ENCODE measurements around the gene MFAP2.

MFAP2 gene

GRCh38 chr1:17005365-17005740 is 24.9 kb upstream of the MFAP2 start:
- no peak for DNase-seq

DNA sequence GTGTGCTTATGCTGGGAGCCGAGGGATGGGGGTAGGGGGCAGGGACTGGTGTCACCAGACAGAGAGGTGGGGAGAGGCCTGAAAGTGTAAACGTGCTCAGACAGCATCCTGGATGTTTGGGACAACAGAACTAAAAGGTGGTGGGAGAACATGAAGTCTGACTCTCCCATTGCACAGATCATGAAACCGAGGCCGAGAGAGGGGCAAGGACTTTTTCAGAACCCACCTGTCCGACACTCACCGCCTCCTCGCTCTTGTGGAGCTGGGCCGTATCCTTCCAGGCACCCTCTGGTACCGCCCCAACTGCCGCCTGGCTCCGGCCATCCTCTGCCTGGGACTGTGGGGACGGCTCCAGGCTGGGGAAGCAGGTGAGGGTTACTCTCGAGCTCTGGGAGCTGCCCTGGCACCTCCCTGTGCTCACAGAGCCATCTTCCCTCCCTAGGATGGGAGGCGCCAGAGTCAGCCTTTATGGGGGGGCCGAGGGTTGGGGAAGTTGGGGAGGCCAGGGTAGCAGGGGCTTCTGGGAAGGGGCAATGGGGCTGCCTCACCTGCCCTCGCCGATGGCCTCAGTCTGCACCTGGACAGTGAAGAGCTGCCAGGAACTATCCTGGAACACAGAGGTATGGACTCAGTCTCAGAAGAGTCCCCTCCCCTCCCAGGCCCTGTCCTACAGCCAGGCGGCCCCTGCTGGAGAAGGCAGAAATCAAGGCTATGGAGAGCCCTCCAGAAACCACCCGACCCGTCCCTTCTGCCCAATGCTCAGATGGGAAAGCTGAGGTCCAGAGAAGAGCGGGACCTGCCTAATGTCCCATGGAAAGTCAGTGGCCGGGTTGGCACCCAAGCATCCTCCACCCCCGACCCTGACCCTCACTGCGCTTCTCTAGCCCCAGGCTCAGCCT is 24.3 kb upstream of the MFAP2 start:
- no peak for DNase-seq

DNA sequence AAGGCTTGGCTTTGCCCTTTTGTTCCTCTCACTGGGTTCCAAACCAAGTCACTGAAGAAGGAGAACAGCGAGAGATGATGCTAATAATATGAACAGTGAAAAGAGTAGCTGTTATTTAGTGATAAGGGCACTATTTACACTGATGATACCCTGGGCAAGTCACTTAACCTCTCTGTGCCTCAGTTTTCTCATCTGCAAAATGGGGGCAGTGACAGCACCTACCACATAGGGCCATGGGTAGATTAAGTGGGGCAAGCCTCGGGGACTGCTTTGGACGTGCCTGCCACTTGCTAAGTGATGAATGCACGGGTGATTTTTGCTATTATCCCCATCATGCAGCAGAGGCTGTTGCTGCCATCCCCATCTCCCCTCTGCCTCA is 22.1 kb upstream of the MFAP2 start:
- no peak for DNase-seq

GRCh38 chr1:17001760-17002523 is 21.5 kb upstream of the MFAP2 start:
- DNase-seq, result no peak

DNA sequence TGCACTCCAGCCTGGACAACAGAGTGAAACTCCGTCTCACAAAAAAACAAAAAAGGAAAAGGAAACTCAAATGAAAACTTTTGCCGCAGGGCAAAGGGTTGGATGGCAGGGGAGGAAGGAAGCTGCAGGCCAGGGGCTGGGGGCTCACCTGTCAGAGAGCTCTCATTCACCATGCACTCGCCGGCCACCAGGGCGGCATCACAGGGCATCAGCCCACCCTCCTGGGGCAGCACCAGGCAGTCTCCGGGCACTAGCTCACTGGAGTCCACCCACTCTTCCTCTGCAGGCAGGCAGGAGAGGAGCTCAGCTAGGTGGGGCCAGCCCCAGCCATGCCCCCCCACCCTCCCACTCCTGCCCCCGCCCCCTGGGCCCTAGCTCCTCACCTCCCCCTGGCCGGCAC is 19.4 kb upstream of the MFAP2 start:
- DNase-seq, result no peak

DNA sequence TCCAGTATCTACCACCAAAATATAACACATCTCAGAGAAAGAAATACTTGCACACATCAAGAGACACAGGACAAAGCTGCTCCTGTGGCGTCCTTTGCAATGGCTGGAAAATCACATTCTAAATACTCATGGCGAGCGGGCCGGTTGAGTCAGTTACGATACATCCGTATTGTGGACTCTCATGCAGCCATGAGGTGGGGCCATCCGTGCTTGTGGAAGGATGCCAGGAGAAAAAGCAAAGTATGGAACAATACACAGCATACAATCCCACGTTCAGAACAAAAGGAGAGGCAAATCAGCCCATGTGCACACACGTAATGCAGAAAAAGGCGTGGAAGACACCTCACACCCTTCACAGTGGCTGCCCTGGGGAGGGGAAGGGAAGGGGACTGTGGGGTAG is 18.2 kb upstream of the MFAP2 start:
- no peak for DNase-seq

GRCh38 chr1:16996845-16997244 is 16.4 kb upstream of the MFAP2 start:
- no peak for DNase-seq

- DNase-seq, result no peak
Measured at GRCh38 chr1:16993521-16994038, 13.2 kb upstream of the MFAP2 start.

GRCh38 chr1:16992675-16993074 is 12.3 kb upstream of the MFAP2 start:
- DNase-seq, result no peak

DNA sequence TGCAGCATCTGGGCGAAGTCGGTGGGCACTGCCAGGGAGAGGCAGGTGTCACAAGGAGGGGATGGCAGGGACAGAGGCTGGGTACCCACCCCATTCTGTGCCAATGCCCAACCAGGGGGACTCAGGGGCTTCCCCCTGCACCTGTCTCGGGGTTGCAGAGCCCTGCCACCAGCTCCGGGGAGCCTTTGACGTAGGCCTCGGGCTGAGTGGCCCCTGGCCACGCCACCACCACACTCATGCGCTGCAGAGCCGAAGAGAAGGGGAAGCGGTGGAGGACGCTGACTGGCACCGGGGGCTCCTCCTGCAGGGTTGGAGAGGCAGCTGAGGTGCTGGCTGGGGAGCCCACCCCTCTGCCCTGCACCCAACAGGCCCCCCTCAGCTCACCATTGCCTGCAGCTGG is 11.7 kb upstream of the MFAP2 start:
- DNase-seq, result no peak

- no peak for DNase-seq
Measured at GRCh38 chr1:16991571-16991970, 11.2 kb upstream of the MFAP2 start.

DNA sequence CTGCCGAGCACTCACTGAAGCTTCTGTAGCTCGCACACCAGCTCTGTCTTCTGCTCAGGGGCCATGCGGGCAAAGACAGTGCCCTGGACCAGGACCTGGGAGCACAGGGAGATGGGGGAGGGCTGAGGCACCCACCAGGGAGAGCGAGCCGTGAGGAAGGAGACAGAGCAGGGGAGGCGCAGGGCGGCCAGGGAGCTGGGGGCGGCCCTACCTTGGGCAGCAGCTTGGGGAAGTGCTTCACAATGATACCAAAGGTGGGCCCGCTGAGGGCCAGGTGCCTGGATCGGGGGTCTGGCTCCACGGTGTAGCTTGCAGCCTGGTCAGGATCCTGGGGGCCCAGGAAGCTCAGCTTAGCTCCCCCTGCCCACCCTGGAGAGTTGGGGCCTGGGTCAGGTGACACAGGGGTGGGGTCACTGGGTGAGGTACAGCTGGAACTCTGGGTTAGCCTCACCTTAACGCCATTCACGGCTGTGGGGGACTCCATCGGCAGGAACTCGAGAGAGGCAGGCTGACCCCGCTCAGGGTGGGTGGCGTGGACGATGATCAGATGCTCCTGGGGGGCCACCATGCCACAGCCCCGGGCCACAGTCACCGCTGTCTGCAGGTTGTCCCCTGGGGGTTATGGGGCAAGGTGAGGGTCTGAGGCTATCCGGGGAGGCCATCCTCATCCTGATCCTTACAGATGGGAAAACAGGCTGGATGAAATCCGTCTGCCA is 9.4 kb upstream of the MFAP2 start:
- no peak for DNase-seq

DNA sequence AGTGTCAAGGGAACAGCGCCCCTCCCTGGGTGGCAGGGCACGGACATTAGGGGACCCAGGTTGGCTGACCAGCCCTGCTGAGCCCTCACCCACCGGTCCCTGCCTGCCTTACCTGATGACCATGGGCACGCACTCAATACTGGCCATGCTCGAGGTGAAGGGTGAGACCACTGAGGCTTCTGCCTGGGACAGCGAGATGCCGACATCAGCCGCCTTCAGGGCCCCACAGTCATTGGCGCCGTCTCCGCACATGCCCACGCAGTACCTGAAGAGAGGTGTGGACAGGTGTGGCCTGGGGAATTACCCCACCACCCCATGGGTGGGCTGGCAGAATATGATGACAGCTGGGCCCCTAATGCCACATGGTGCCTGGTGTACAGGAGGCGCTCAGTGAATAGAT is 7.8 kb upstream of the MFAP2 start:
- DNase-seq, result no peak

- DNase-seq, result no peak
Measured at GRCh38 chr1:16986962-16987361, 6.5 kb upstream of the MFAP2 start.

- DNase-seq, result no peak
Measured at GRCh38 chr1:16986560-16986959, 6.1 kb upstream of the MFAP2 start.

DNA sequence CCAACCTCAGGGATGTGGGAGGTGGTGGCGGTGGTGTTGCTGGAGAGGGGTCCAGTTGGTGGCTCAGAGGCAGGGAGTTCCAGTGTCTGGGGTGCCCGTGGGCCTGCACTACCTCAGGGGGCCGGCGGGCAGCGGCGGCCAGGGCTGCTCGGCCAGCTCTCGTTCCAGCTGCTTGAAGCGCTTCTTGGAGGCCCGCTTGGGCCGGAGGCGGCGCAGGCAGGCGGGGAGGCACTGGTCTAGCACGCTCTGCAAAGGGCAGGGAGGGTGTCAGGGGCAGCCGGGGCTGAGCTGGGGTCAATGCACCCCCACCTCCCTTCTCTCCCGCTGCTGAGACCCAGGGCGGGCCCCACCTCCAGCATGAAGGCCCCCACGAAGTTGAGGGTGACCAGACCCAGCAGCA is 5.7 kb upstream of the MFAP2 start:
- no peak for DNase-seq

DNA sequence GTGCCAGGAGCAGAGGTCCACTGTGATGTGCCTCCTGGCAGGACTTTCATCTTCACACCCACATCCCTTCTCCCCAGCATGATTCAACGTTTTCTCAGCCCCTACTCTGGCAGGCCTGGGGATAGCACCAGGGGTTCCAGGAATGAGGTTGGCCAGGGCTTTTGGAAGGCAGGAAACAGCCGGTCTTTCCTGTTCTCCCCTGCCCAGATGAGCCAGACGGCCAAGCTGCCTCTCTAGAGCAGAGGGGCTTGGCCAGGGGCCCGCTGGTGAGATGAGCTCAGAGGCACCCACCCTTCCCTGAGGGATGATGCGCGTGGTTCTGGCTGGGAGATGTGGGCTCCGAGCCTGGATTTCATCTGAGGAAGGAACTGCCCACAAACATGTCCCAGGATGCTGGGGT is 4.3 kb upstream of the MFAP2 start:
- DNase-seq, result no peak

- DNase-seq, result no peak
Measured at GRCh38 chr1:16983649-16984048, 3.2 kb upstream of the MFAP2 start.

DNA sequence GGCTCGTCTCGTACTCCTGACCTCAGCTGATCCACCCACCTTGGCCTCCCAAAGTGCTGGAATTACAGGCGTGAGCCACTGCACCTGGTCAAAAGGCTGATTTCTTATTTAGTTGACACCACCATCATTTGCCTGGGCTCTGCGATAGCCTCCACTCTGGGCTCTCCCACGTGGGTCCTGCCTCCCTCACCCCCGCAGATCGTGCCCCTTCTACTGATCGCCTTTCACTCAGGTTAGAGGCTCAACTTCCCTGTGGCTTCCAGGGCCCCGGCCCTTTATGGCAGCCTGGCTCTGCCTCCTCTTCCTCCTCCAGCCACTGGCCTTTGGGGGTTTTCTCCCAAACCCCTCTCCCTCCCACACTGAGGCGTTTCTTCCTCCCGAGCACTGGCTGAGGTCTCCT is 2.5 kb upstream of the MFAP2 start:
- DNase-seq, result no peak

GRCh38 chr1:16981269-16981849 is 939 bp upstream of the MFAP2 start:
- DNase-seq, result no peak

GRCh38 chr1:16979475-16980327 is 719 bp downstream of the MFAP2 start:
- DNase-seq, result no peak

Data from CD4-positive, alpha-beta T cell treated with Interferon gamma for 1 hour (primary cell).